Prostate gland (tissue), 2 donors: ENCODE measurements around the gene PRSS27. TPM values are rescaled to one million over a fixed set of nuclear protein-coding genes. Genes with fewer than 3 reads are reported as not detected.

Experiments used
- DNase-seq: peaks from one replicate; pipeline ENCODE4 v3.0.0-alpha.2; 2019; ENCODE audit warnings: low spot score
- H3K27ac ChIP-seq, 2 donors: fragments of 200-600 bp; sonication (generic); 2 replicates each; pipeline ENCODE4 v1.5.1; 2017 to 2019
- H3K27me3 ChIP-seq: fragments of 200-600 bp; sonication (generic); replicated peaks from 2 replicates; pipeline ENCODE4 v1.5.1; 2019; ENCODE audit not compliant: insufficient read depth
- H3K36me3 ChIP-seq, 2 donors: fragments of 200-600 bp; sonication (generic); 1 replicate in 1 of 2; 2 replicates in 1 of 2; pipeline versions ENCODE4 v1.5.1 to v1.8.1; 2017 to 2019
- H3K4me1 ChIP-seq: fragments of 200-600 bp; sonication (generic); replicated peaks from 2 replicates; pipeline ENCODE4 v1.5.1; 2019
- H3K4me3 ChIP-seq, 2 donors: fragments of 200-600 bp; sonication (generic); 2 replicates each; pipeline ENCODE4 v1.5.1; 2017 to 2019
- H3K9me3 ChIP-seq: fragments of 200-600 bp; sonication (generic); 2 replicates; pipeline ENCODE4 v1.5.1; 2017
- POLR2A ChIP-seq: fragments of 450-650 bp; IDR thresholded peaks from one replicate; pipeline ENCODE4 v1.6.1; 2016; ENCODE audit warnings: antibody characterized with exemption, mild to moderate bottlenecking
- POLR2AphosphoS5 ChIP-seq: sonication (generic); formaldehyde crosslinking; IDR thresholded peaks from one replicate; pipeline ENCODE4 v1.6.1; 2017; ENCODE audit warnings: antibody characterized with exemption
- WGBS: methylation state at CpG from one replicate; pipeline ENCODE4 v1.1.5; 2018; 5-methylcytosine and 5-hydroxymethylcytosine counted together
- intact Hi-C: fragments of 100-400 bp; cut with DNase I; formaldehyde crosslinking; loops from one replicate; pipeline ENCODE4 v1.14.2; 2022
- total RNA-seq, 2 donors: library from RNA; depleted of rRNA; stranded (reverse); fragments of >200 nt; gene quantifications; one replicate each; pipeline ENCODE4 v1.1.0, GENCODE V29; 2016
- TF ChIP-seq, protein P1 (sequence below), 4 experiments: fragments of 200-600 bp in 2 of 4; fragments of 450-650 bp in 2 of 4; sonication (generic) in 2 of 4; IDR thresholded peaks; 1 replicate in 3 of 4; 2 replicates in 1 of 4; pipeline ENCODE4 v1.5.1; 2016 to 2019; ENCODE audit warnings: antibody characterized with exemption in 4 of 4, mild to moderate bottlenecking in 2 of 4, moderate library complexity in 2 of 4

PRSS27 gene
- total RNA-seq, 2 donors from 2014 or later = 1.9 to 6.9 TPM

DNA sequence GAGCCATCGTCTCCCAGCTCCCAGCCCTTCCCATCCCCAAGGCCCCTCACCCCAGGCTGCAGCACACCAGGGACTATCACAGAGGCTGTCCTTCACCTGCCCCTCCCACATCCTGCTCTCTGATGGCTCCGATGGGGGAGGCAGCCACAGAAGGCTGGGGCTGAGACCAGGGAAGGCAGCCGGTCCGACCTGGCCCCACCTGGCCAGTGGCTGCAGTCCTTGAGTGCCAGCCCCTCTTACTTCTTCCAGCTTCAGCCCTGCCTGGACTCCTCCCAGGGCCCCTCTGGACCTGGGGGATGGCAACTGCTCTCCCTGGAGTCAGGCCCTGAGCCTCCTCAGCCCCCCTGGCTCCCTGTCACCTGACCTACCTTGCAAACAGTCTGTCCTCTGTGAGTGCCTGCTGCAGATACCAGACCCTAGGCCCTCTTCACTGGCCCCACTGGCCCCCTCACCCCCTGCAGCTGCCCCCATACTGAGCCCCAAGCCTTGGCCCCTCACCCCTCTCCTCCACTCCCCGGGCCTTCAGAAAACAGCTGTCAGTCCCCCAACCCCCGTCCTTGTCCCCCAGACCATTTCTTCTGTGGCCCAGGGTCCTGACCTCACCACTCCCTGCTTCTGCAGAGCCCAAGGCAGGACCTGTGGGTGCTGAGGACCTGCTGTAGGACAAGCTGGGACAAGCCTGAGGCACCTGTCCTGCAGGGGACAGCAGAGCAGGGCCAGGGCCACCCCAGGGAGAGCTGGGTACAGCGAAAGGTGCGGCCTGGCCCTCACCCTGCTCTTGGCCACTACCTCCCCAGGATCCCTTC is 19.8 kb upstream of the PRSS27 start:
- H3K4me1 ChIP-seq = no peaks in the 10 kb centered on the region
- no peaks in the 10 kb centered on the region for H3K36me3 ChIP-seq
- WGBS = 54% methylated on average over 8 of the region's 8 CpGs
- TF ChIP-seq, protein P1, sequence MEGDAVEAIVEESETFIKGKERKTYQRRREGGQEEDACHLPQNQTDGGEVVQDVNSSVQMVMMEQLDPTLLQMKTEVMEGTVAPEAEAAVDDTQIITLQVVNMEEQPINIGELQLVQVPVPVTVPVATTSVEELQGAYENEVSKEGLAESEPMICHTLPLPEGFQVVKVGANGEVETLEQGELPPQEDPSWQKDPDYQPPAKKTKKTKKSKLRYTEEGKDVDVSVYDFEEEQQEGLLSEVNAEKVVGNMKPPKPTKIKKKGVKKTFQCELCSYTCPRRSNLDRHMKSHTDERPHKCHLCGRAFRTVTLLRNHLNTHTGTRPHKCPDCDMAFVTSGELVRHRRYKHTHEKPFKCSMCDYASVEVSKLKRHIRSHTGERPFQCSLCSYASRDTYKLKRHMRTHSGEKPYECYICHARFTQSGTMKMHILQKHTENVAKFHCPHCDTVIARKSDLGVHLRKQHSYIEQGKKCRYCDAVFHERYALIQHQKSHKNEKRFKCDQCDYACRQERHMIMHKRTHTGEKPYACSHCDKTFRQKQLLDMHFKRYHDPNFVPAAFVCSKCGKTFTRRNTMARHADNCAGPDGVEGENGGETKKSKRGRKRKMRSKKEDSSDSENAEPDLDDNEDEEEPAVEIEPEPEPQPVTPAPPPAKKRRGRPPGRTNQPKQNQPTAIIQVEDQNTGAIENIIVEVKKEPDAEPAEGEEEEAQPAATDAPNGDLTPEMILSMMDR (IDR thresholded peaks at IDR 0.05) = no peak
- TF ChIP-seq POLR2AphosphoS5 (no peak), POLR2A (no peak)
- no peak overlapping the region for H3K4me3 ChIP-seq
- DNase-seq = no peak
- no peaks in the 10 kb centered on the region for H3K27me3 ChIP-seq
- H3K9me3 ChIP-seq = no peaks in the 10 kb centered on the region
- H3K27ac ChIP-seq = no peak overlapping the region
- intact Hi-C loops = no loop called here

DNA sequence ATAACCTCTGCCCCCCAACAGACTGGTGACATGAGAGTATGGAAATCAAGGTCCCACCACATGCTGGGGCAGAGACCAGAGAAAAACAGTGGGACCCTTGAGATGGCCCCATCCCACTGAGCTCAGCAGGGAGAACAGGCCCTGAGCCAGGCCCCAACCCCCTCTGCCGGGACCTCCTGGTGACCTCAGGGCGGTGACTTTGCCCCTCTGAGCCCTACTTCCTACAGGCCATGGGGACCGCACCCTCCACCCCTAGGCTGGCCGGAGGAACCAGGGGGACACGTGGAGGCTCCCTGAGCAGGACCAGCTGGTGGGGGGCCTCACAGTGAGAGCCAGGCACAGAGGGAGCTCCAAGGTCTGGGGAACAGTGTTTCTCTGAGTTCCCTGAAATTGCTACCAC is 18.6 kb upstream of the PRSS27 start:
- no peaks in the 10 kb centered on the region for H3K36me3 ChIP-seq
- WGBS = 68% methylated on average over 5 of the region's 5 CpGs
- intact Hi-C loops = no loop called here
- no peak overlapping the region for H3K27ac ChIP-seq
- no peaks in the 10 kb centered on the region for H3K4me1 ChIP-seq
- DNase-seq = no peak
- H3K27me3 ChIP-seq = no peaks in the 10 kb centered on the region
- H3K9me3 ChIP-seq = no peaks in the 10 kb centered on the region
- TF ChIP-seq POLR2A = no peak
- no peak for TF ChIP-seq POLR2AphosphoS5
- TF ChIP-seq, protein P1 (IDR thresholded peaks at IDR 0.05) = no peak
- H3K4me3 ChIP-seq = no peak overlapping the region

DNA sequence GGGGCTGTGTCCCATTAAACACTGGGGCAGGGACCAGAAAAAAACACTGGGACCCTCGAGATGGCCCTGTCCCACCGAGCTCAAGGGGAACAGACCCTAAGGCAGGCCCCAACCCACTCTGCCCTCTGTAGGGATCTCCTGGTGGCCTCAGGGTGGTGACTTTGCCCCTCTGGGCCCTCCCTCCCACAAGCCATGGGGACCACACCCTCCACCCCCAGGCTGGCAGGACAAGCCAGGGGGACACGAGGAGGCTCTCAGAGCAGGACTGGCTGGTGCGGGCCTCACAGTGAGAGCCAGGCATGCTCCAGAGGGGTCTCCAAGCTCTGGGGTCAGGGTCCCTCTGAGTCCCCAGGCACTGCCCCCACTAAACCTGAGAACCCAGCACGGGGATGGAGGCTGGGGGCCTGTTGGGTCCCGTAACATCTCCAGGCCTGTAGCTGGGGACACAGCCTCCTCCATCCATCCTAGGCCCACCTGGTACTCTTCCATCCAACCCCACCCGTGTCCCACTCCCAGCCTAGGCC is 17.9 kb upstream of the PRSS27 start:
- no peak for TF ChIP-seq POLR2A
- no peak for TF ChIP-seq POLR2AphosphoS5
- TF ChIP-seq, protein P1 (IDR thresholded peaks at IDR 0.05) = no peak
- no peaks in the 10 kb centered on the region for H3K27me3 ChIP-seq
- 68% methylated on average over 7 of the region's 7 CpGs for WGBS
- no peak for DNase-seq
- no peaks in the 10 kb centered on the region for H3K4me1 ChIP-seq
- H3K4me3 ChIP-seq = no peak overlapping the region
- intact Hi-C loops = no loop called here
- H3K36me3 ChIP-seq = no peaks in the 10 kb centered on the region
- H3K9me3 ChIP-seq = no peaks in the 10 kb centered on the region
- no peak overlapping the region for H3K27ac ChIP-seq

DNA sequence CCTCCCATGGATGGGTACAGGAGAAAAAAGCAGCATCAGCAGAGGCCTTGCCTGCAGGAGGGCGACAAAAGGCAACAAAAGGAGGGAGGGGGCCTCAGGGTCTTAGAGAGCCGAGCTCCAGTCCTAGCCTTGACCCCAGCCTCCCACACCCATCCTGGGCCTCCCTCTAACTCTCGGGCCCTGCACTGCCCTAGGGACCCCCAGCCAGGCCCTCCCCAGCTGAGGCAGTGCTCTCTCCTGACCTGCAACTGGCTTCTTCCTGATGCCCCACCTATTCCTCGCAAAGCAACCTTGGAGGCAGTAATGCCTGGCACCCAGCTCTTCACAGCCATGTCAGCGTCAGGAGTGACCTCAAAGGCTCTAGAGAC is 17.2 kb upstream of the PRSS27 start:
- Histone ChIP-seq H3K36me3 (no peaks in the 10 kb centered on the region), H3K27ac (no peak overlapping the region), H3K27me3 (no peaks in the 10 kb centered on the region), H3K4me3 (no peak overlapping the region), H3K9me3 (no peaks in the 10 kb centered on the region), H3K4me1 (no peaks in the 10 kb centered on the region)
- TF ChIP-seq POLR2A = no peak
- no peak for TF ChIP-seq POLR2AphosphoS5
- TF ChIP-seq, protein P1 (IDR thresholded peaks at IDR 0.05) = no peak
- intact Hi-C loops = no loop called here
- WGBS = 77% methylated on average over 5 of the region's 5 CpGs
- DNase-seq = no peak
